ENCODE measurements around the gene MOB2. TPM values are rescaled to one million over a fixed set of nuclear protein-coding genes. Genes with fewer than 3 reads are reported as not detected.

MOB2 gene
- total and polyA plus RNA-seq, 2 of the 13 experiments (the other 11 are each of a cell fraction or from before 2014, with no cell fraction given), result 21.8 to 27.7 TPM

GRCh38 chr11:1442163-1442562 is 44.4 kb downstream of the MOB2 start (continued):
- TF ChIP-seq HIC2 (CRISPR knock-in tag; IDR thresholded peaks at IDR 0.05; ENCODE audit: low read depth), result no peak

GRCh38 chr11:1440496-1440895 is 46.1 kb downstream of the MOB2 start:
- ChIA-PET CTCF (ENCODE audit: low intra/inter-chr PET ratio, low total read pairs) (no interaction called here), POLR2A (no interaction called here)
- Histone ChIP-seq H3K27ac (ENCODE audit: extremely low read length, insufficient read depth, low read length) (no peak overlapping the region), H2AFZ (ENCODE audit: low read length) (no peak overlapping the region), H4K20me1 (ENCODE audit: insufficient read depth, low read length) (0 out of 2 replicates have a peak, but pooled peaks cover 6% of the 10 kb centered on the region), H3K9ac (ENCODE audit: insufficient read depth, low read depth, low read length) (no peak overlapping the region), H3K9me3 (ENCODE audit: low read length) (no peaks in the 10 kb centered on the region), H3K4me1 (ENCODE audit: insufficient read depth, low read length) (no peaks in the 10 kb centered on the region), H3K36me3 (replicated peaks in 1 of 2; ENCODE audit: control insufficient read depth in 1 of 2, insufficient read depth in 2 of 2, low read length in 2 of 2) (no peaks in the 10 kb centered on the region), H3K4me2 (ENCODE audit: low read depth, low read length) (no peak overlapping the region), H3K79me2 (ENCODE audit: insufficient read depth, low read length) (no peaks in the 10 kb centered on the region), H3K4me3 (replicated peaks in 1 of 3; ENCODE audit: insufficient read depth in 1 of 3, low read depth in 2 of 3, low read length in 3 of 3) (no peak overlapping the region), H3K27me3 (ENCODE audit: control insufficient read depth in 1 of 2, insufficient read depth in 2 of 2, low read length in 2 of 2) (peaks cover 5 to 26% of the 10 kb centered on the region in 2 experiments; a peak in 4 of 5 replicates)
- TF ChIP-seq ZNF510 (CRISPR knock-in tag; IDR thresholded peaks at IDR 0.05; ENCODE audit: low read depth) (no peak), KDM6A (CRISPR knock-in tag; IDR thresholded peaks at IDR 0.05; ENCODE audit: low read depth) (no peak), ZBTB14 (CRISPR knock-in tag; IDR thresholded peaks at IDR 0.05) (no peak), MED13 (CRISPR knock-in tag; IDR thresholded peaks at IDR 0.05) (no peak), NAIF1 (CRISPR knock-in tag; IDR thresholded peaks at IDR 0.05; ENCODE audit: borderline replicate concordance) (no peak), FOSL1 (CRISPR knock-in tag; IDR thresholded peaks at IDR 0.05; ENCODE audit: borderline replicate concordance) (no peak), ZC3H4 (CRISPR knock-in tag; IDR thresholded peaks at IDR 0.05; ENCODE audit: borderline replicate concordance) (no peak), ZNF234 (CRISPR knock-in tag; conservative IDR thresholded peaks at IDR 0.05) (no peak), ZNF724P (CRISPR knock-in tag; IDR thresholded peaks at IDR 0.05; ENCODE audit: borderline replicate concordance) (no peak), SP4 (CRISPR knock-in tag; IDR thresholded peaks at IDR 0.05) (no peak)
- DNase-seq (ENCODE audit: low spot score), result no peak
- in situ Hi-C loops (cut with HindIII; ENCODE audit: extremely low pct_ligation_motif_present, low pct_unique_long_range_greater_than_20kb), result no loop called here
- intact Hi-C loops (cut with micrococcal nuclease; ENCODE audit: unreplicated experiment), result no loop called here
- BruUV-seq (replicated peaks), result no TSS peak
- no peak for FAIRE-seq
- 50% methylated on average over 1 of the region's 12 CpGs for WGBS (ENCODE audit: low lambda C conversion rate)
- no peak for ATAC-seq
